Measurements from ENCODE around the gene CBFB.

- TF ChIP-seq, protein P1, sequence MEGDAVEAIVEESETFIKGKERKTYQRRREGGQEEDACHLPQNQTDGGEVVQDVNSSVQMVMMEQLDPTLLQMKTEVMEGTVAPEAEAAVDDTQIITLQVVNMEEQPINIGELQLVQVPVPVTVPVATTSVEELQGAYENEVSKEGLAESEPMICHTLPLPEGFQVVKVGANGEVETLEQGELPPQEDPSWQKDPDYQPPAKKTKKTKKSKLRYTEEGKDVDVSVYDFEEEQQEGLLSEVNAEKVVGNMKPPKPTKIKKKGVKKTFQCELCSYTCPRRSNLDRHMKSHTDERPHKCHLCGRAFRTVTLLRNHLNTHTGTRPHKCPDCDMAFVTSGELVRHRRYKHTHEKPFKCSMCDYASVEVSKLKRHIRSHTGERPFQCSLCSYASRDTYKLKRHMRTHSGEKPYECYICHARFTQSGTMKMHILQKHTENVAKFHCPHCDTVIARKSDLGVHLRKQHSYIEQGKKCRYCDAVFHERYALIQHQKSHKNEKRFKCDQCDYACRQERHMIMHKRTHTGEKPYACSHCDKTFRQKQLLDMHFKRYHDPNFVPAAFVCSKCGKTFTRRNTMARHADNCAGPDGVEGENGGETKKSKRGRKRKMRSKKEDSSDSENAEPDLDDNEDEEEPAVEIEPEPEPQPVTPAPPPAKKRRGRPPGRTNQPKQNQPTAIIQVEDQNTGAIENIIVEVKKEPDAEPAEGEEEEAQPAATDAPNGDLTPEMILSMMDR (optimal IDR thresholded peaks at IDR 0.05 in 1 of 3, IDR thresholded peaks at IDR 0.05 in 1 of 3, conservative IDR thresholded peaks at IDR 0.05 in 1 of 3; ENCODE audit: extremely low read depth in 1 of 3, insufficient read depth in 2 of 3, low read length in 3 of 3) = no peak
- no peak for TF ChIP-seq EZH2 (IDR thresholded peaks at IDR 0.05; ENCODE audit: low read length)
Measured at GRCh38 chr16:67087291-67087690, 58.3 kb downstream of the CBFB start.
